HG02571 (cell line): ENCODE measurements around the gene VTI1A.
"Not testable (repeated sequence)": the region's sequence is repeated elsewhere in the genome, so short reads cannot be mapped to it uniquely, and the experiment has no call there.

Experiments used
- ATAC-seq: cut with Tn5 transposase; IDR thresholded peaks from one replicate; pipeline ENCODE4 v1.9.1; 2021; ENCODE audit warnings: mild to moderate bottlenecking, moderate library complexity; ENCODE audit not compliant: unreplicated experiment

VTI1A gene

DNA sequence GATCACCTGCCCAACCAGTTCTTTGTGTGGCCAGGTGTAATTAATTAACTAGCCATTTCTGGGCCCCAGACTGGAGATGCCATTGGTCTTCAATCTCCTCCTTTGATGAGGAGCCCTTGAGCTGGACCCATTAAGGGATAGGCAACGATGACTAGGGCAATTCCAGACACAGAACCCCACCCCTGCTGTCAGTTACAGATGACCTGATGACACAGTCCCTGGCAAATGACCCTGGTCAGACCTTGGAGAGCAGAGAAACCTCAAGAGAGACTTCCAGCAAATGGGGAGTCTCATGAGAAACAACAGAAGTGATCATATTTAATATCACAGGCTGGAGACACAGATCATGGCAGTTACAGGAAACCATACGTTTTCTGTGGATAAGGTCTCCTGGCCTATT lies 401.2 kb downstream of the VTI1A start:
- ATAC-seq: no peak

GRCh38 chr10:112848868-112849430 lies 401.9 kb downstream of the VTI1A start:
- ATAC-seq: no peak

DNA sequence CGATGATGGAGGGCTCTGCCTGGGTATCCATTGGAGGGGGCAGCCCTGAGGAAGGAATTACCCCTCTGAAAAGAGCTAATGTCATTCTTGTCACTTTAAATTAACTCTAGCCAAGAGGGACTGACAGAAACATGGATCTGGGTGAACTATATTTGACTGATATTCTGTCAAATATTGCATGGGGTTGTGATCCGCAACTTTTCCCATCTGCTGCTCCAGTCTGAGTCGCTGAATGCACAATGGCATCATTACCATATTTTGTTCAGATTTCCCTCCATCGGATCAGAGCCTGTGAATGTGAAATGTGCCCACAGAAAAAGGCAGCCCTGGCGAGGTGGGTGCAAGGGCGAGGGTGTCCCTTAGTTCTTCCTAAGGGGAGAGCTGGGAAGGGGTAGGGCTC lies 402.5 kb downstream of the VTI1A start:
- ATAC-seq: no peak

DNA sequence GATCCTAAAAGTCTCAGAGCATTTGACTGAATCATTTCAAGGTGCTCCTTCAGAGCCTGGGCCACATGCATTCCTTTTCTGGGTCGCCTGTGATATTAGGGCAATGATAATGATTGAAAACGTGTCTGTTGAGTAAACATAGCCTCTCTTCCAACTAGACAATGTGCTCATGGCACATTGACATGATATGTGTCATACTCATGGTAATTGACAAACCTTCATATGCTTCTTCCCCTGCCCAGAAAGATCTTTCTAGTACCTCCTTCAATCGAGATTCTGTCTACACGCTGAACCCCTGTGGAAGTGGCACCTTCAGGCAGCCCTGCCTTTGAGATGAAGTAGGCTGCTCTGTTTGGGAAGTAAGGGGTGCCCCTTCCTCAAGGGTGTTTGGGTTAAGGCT lies 404.2 kb downstream of the VTI1A start:
- no peak for ATAC-seq

- no peak for ATAC-seq
These were observed 404.7 kb downstream of the VTI1A start for GRCh38 chr10:112851588-112852211.

DNA sequence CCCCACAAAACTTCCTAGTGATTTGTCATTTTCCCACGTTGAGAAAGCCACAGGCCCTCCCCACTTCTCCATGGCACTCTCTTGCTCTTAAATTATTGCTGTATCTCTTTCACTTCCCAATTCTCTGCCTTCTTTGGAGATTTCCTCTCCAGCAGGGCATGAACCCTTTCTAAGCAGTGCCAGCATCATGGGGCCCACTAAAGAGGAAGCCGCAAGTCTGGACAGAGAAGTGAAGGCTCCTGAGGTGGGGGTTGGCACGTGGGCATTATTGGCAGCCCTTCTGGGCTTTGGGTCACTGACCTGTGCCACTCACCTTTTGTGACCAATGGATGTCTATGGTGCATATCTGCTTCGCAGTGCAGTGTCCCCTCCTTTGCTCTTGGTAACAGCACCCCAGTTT lies 405.3 kb downstream of the VTI1A start:
- ATAC-seq: no peak

DNA sequence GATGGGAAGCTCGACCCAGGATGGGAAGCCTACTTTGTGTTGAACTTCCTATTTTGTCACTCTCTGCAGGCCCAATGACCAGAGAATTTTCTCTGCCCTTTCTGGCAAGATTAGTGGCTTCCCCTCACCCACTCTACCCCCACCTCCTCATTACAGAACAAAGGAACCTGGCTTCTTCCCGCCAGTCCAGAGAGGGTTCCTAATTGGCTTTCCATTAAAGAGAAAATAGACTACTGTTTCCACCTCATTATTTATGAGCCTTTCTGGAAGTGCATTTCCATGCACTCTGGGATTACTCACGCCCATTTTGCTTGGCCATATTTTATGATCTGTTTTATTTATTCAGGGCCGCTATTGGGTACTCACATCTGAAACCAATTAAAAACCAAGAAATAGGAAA lies 408.1 kb downstream of the VTI1A start:
- ATAC-seq: no peak

GRCh38 chr10:112857493-112857892 lies 410.5 kb downstream of the VTI1A start:
- ATAC-seq: no peak

GRCh38 chr10:112858986-112859651 lies 412.1 kb downstream of the VTI1A start:
- ATAC-seq: no peak

- no peak for ATAC-seq
These were observed 412.8 kb downstream of the VTI1A start for GRCh38 chr10:112859793-112860192.

- not testable (repeated sequence) for ATAC-seq
These were observed 416.4 kb downstream of the VTI1A start for GRCh38 chr10:112863461-112863860.
